Erythroblast (primary cell): ENCODE results near the gene TGFBR2.

Source experiments
- DNase-seq, 2 experiments: peaks; one replicate each; lab custom pipeline; 2025; lab: John Stamatoyannopoulos, UW
- GATA1 ChIP-seq: IDR thresholded peaks from 2 replicates; pipeline ENCODE4 v1.6.1; 2011; ENCODE audit warnings: low read depth, mild to moderate bottlenecking, control low read depth, low read length, moderate library complexity
- POLR2A ChIP-seq: IDR thresholded peaks from 2 replicates; pipeline ENCODE4 v1.6.1; 2011; ENCODE audit warnings: mild to moderate bottlenecking, low read length

The TGFBR2 gene

DNA sequence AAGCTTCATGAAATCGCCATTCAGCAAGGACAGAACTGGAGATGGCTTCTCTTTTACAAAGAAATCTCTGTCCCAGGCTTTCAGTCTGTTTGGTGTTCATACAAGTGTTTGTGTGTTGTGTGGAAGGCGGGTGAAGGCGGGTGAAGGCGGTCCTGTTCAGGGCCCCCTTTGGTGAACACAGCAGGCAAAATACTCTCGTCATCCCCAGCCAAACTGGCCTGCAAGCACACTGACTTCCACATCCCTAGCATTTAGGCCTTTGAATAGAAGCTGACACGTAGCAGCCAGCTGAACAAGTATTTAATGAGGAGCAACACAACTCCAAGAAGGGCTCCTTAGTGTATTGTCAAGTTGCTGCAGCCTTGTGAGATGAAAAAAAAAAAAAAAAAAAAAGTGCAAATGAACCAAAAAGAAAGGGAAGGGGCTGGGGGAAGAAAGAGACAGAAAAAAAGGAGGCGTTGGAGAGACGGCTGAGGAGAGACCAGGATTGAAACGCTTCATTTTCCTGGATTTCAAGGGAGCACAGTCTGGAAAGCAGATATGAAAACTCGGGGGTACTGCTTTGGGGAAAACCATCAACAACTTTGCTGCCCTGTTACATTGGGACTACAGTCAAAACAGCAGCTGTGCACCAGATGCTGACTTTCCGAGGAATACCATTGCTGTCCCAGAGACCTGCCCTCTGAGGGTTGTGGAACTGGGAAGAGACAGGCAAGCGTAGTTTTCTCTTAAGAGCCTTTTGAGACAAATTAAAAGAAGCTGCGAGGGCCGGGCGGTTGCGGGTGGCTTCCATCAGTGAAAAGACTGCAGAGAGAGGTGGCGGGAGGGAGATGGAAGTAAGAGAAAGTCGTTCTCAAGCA, 74.6 kb downstream of the TGFBR2 start:
- TF ChIP-seq GATA1 = no peak
- TF ChIP-seq POLR2A = no peak
- DNase-seq = no peak

- DNase-seq = no peak
- TF ChIP-seq GATA1 = no peak
- TF ChIP-seq POLR2A = no peak
Observed at GRCh38 chr3:30681649-30682211, 75.3 kb downstream of the TGFBR2 start.

DNA sequence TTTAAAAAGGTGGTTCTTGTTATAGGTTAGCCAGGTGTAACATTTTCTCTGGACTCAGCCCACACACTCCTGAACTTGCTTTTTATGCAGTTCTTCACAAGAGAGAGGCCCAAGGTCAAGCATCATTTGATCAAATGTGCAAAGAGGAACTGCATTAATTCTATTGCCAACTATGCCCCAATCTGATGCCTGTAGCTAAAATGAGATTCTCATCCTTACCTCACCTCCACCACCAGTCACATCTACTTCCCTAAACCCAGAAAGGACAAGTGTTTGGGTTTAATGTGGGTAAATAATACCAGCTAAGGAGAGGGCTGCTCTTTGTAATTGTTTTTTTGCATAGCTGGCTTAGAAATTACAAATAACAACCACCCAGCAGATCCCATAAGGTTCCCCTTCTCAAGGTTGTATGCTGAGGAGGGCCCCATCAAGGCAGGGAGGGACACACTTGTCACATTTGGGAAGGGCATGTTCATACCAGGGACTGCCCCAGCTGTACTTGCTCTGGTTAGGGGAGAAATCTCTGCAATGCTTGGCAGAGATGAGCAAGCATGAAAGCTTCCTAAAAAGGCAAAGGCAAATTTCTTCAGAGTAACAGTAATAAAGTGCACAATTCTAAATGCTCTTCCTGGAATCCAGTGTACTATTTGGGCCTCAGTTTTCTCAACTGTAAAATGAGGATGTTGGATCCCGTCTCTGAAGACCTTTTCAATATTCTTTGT, 76.2 kb downstream of the TGFBR2 start:
- TF ChIP-seq POLR2A = no peak
- no peak for TF ChIP-seq GATA1
- no peak for DNase-seq

DNA sequence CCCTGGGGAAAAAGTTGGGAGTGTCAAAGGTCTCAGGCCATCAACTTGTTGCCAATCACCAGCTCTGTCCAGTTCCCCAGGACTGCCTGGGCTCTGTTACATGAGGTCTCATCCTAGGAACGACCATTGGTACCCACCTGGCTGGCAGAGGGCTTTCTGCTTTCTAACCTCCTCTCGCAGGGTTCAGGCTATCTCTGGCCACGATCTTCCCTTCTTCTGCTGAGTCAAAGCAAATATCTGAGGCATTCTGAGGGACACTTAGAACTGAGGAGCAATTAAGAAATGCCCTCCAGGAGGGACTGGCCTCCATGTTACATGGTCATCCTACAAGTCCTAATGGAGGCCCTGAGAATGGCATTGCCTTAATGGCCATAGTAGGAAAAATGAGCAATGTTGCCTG, 77.4 kb downstream of the TGFBR2 start:
- TF ChIP-seq POLR2A (no peak), GATA1 (no peak)
- DNase-seq = no peak

DNA sequence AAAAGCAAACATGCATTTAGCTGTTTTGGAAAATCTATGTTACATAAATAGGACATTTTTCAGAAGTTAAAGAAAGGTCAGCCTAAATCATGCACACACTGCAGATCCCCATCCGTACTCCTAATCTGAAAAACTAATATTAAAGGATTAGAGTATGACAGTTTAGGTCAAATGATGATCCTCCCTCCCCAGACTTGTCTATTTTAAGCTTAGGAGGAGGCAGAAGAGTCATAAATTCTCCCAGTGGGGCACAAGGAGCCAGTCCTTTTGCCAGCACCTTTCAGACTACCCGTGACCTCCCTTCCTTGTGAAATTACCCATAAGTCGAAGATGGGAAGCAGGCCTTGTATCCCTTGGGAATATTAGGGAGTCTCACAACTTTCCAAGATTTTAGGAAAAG, 78.0 kb downstream of the TGFBR2 start:
- TF ChIP-seq GATA1 = no peak
- TF ChIP-seq POLR2A = no peak

DNA sequence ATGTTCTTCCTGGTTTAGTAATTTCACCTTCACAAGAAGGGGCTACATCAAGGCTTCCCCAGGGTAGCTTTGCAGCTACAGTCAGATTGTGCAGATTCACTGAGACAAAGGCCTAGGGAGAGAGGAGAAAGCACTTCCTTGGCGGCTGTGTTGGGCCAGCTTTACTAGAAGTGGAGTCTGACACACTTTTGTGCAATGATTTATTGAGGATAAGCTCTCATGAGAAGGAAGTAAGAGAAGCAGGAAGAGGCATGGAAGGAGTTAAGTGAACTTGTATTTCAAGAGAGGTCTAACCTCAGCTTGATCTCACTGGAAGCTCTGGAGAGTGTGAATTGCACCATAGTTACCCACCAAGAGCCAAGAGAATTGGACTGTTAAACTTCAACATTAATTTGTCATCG, 78.9 kb downstream of the TGFBR2 start:
- TF ChIP-seq POLR2A (no peak), GATA1 (no peak)
- DNase-seq = no peak

More for the DNA sequence above, 78.0 kb downstream of the TGFBR2 start:
- no peak for DNase-seq

DNA sequence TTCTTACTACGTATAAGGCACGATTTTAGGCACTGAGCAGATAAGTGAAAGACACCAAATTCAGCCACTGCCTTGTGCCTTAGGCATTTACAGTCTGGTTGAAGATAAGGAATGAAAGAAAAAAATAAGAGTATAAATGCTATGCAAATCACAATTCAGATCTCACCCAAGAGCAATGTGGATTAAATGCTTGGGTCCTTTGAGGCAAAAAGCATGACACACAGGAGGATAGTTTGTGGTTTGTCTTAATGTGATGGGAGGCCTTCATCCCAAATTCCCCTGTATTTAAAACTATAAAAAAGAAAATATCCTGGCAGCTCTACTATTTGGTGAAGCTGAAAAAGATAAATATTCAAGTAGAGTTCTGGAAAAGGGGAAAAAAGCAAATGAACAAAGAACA, 79.8 kb downstream of the TGFBR2 start:
- no peak for DNase-seq
- TF ChIP-seq POLR2A (no peak), GATA1 (no peak)

DNA sequence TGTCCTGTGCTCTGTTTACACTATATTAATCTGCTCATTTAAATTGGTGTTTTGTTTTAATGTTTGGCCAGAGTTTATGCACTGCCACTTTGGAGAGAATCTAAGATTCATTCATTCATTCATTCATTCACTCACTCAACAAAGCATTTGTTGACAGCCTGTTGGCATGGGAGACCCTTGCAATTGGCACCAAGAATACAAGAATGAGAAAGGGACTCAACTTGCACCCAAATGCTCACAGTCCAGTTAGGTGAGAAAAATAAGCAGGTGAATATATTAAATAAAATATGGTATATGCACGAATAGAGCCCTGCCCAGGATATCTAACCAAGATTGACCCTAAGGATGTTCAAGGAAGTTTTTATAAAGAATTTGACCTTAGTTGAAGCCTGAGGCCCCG, 80.4 kb downstream of the TGFBR2 start:
- TF ChIP-seq GATA1 = no peak
- TF ChIP-seq POLR2A = no peak
- DNase-seq = no peak

- DNase-seq = no peak
- TF ChIP-seq GATA1 = no peak
- no peak for TF ChIP-seq POLR2A
Observed at GRCh38 chr3:30687930-30688570, 81.6 kb downstream of the TGFBR2 start.

DNA sequence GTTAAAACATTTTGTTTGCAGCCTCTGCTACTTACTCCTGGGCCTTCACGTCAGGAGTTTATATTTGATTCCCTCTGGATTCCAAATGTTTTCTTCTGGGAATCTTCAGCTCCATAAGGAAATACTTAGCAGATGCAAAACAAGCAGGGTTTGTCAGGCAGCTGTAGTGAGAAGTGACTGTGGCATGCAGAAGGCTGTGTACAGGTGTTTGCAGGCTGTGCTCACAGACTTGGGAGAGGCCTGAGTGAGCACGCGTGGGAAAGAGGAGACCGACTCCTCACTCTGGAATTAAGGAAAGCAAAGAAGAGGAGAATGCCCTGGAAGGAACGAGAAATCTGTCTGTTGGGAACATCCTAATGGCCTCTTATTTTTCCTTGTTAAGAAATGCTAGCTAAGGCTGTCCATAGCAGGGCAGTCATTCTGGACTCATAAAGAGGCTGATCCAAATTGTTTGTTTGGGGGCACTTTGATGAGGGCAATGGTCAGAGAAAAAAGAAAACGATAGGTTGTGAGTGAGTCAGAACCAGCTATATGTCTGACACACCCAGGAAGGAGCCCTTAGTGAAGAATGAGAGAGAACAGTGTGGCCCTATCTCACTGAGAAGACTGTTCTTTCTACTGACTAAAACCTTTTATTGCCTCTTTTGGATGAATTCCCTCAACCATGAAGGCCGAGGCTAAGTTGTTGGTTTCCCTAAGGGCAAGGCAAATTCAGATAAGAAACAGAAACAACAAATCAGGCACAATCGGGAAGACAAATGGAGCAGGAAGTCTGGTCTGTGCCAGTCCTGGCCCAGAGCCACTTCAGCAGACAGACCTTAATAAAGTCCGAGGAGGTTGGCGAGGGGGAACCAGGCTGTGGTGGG, 82.6 kb downstream of the TGFBR2 start:
- TF ChIP-seq GATA1 = no peak
- TF ChIP-seq POLR2A = no peak
- DNase-seq = no peak

GRCh38 chr3:30690199-30690598, 83.8 kb downstream of the TGFBR2 start:
- TF ChIP-seq GATA1 (no peak), POLR2A (no peak)

GRCh38 chr3:30691249-30691880, 85.0 kb downstream of the TGFBR2 start:
- TF ChIP-seq GATA1 (no peak), POLR2A (no peak)
- no peak for DNase-seq

More at GRCh38 chr3:30690199-30690598, 83.8 kb downstream of the TGFBR2 start:
- DNase-seq = no peak
